NCI-H2081 (cell line): ENCODE data around the gene KIR3DL1.
"Not testable (repeated sequence)": the region's sequence is repeated elsewhere in the genome, so short reads cannot be mapped to it uniquely, and the experiment has no call there.

ENCODE experiments used
- DNase-seq, 2 experiments: peaks; one replicate each; lab custom pipeline; 2025; lab: John Stamatoyannopoulos, UW

Gene KIR3DL1

DNA sequence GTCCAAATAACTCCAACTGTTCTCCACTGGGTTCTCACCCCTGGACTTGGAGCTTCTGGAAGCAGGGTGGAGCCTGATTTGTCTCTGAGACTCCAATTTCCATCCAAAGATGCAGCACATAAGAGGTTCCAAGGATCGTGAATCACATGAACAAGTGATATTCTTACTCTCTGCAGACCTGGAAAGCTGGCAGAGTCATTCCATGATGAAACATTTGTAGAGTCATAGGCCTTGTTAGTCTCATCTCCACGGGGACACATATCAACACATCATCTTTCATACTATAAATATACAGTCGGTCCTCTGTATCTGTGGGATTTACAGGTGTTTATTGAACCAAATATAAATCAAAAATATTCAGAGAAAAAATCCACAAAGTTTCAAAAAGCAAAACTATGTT lies 1.7 kb upstream of the KIR3DL1 start:
- not testable (repeated sequence) for DNase-seq

DNA sequence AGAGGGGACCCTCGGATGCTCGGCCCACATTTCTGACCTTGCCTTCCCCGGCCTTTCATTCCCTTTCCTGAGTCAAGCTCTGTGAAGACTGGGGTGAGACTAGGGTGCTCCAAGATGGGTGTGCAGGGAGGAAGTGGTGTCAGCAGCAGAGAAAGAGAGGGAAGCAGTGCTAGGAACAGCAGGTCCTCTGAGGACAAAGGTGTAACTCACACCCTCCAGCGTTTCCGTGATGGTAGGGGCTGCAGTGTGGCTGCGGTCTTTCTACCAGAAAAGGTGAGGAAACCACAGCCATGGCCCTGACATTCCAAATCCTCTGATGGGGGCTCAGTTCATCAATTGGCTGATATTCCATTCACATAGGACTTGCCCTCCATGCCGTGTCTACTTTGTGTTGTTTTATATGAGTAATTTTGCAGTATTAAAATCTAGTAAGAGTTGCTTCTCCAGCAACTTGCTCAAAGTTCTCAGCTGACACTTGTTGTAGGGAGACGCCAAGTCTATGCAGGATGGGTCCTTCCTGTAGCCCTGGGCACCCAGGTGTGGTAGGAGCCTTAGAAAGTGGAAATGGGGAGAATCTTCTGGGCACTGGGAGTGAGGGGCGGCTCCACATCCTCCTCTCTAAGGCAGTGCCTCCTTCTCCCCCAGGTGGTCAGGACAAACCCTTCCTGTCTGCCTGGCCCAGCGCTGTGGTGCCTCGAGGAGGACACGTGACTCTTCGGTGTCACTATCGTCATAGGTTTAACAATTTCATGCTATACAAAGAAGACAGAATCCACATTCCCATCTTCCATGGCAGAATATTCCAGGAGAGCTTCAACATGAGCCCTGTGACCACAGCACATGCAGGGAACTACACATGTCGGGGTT lies 1.6 kb downstream of the KIR3DL1 start:
- no peak for DNase-seq

DNA sequence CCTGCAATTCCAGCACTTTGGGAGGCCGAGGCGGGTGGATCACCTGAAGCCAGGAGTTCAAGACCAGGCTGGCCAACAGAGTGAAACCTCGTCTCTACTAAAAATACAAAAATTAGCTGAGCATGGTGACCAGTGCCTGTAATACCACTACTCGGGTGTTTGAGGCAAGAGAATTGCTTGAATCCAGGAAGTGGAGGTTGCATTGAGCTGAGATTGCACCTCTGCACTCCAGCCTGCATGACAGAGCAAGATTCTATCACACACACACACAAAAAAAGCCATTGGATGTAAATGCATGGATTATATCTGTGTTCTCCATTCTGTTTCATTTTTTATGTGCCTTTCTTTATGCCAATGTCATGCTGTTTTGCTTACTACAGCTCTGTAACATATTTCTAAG lies 8.1 kb downstream of the KIR3DL1 start:
- DNase-seq, result not testable (repeated sequence)

DNA sequence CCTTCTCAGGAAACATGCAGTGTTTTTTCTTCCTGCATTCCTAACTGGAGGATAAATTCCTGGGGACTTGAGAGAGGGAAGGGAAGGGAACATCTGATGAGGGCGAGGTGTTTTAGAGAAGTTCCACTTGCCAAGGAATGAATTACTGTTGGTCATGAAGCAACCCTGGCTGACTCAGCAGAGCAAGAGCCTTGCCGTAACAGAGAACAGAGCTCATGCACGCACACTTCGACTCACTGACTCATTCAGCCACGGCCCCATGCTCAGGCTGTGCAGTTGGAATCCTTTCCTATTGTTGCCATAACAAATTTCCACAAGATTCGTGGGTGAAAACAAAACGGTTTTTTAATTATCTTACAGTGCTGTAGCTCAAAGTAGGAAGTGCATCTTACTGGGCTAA lies 9.1 kb downstream of the KIR3DL1 start:
- DNase-seq, result not testable (repeated sequence)

DNA sequence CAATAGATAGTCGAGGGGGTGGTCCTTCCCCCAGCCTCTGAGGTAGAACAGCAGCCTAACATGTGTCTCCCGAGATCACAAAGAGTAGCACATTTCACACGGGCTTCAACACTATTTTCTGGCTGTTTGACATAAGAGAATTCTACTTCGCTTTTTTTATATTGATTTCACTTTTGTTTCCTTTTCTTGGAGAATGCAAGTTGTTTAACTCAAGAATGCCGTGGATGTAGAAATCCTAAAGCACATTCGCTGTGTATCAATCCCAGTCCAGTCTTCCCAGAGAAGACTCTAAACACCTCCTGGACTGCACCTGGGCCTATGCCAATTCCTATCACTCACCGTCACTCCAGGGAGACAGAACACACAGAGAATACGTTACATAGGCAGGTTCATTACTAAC lies 11.8 kb downstream of the KIR3DL1 start:
- DNase-seq, result not testable (repeated sequence)

DNA sequence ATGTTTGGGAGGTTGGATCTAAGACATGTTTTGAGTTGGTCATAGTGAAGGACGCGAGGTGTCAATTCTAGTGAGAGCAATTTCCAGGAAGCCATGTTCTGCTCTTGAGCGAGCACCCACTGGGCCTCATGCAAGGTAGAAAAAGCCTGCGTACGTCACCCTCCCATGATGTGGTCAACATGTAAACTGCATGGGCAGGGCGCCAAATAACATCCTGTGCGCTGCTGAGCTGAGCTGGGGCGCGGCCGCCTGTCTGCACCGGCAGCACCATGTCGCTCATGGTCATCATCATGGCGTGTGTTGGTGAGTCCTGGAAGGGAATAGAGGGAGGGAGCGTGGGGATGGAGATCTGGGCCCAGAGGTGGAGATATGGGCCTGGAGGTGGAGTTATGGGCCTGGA lies 16.2 kb downstream of the KIR3DL1 start, which contains the start of gene KIR2DS4:
Gene KIR2DS4 (plus strand): TSS at position 181 of the 400 bp plus-strand sequence.
- not testable (repeated sequence) for DNase-seq

DNA sequence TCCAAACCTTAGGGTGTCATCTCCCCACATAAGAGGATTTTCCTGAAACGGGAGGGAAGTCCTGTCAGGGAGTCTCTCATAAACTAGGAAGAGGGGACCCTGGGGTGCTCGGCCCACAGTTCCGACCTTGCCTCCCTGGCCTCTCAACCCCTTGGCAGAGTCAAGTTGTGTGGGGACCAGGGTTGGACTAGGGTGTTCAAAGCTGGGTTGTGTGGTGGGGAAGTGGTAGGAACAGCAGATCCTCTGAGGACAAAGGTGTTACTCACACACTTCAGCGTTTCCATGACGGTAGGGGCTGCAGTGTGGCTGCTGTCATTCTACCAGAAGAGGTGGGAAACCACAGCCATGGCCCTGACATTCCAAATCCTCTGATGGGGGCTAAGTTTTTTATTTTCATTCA lies 18.9 kb downstream of the KIR3DL1 start:
- not testable (repeated sequence) for DNase-seq

DNA sequence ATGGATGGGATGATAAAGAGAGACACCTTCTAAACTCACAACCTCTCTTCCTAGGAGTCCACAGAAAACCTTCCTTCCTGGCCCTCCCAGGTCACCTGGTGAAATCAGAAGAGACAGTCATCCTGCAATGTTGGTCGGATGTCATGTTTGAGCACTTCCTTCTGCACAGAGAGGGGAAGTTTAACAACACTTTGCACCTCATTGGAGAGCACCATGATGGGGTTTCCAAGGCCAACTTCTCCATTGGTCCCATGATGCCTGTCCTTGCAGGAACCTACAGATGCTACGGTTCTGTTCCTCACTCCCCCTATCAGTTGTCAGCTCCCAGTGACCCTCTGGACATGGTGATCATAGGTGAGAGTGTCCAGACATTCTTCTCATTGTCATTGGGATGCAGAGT lies 21.3 kb downstream of the KIR3DL1 start:
- DNase-seq, result not testable (repeated sequence)

DNA sequence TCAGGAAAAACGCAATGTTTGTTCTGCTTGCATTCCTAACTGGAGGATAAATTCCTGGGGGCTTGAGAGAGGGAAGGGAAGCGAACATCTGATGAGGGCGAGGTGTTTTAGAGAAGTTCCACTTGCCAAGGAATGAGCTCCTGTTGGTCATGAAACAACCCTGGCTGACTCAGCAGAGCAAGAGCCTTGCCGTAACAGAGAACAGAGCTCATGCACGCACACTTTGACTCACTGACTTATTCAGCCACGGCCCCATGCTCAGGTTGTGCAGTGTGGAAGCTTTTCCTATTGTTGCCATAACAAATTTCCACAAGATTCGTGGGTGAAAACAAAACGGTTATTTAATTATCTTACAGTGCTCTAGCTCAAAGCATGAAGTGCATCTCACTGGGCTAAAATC lies 26.9 kb downstream of the KIR3DL1 start:
- not testable (repeated sequence) for DNase-seq

DNA sequence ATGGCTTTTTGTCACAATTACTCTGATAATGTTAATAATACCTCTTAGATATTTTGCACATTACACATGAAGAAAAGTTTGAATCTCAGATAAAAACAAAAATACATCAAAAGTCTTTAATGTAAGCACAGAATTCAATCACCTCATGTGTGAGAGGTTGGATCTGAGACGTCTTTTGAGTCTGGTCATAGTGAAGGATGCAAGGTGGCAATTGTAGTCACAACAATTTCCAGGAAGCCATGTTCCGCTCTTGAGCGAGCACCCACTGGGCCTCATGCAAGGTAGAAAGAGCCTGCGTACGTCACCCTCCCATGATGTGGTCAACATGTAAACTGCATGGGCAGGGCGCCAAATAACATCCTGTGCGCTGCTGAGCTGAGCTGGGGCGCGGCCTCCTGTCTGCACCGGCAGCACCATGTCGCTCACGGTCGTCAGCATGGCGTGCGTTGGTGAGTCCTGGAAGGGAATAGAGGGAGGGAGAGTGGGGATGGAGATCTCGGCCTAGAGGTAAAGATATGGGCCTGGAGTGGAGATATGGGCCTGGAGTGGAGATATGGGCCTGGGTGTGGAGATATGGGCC lies 33.9 kb downstream of the KIR3DL1 start, which contains the start of gene KIR3DL2:
Gene KIR3DL2 (plus strand): TSS at position 383 of the 580 bp plus-strand sequence. CDS start 33 bp downstream, at position 416.
- DNase-seq, result not testable (repeated sequence)

DNA sequence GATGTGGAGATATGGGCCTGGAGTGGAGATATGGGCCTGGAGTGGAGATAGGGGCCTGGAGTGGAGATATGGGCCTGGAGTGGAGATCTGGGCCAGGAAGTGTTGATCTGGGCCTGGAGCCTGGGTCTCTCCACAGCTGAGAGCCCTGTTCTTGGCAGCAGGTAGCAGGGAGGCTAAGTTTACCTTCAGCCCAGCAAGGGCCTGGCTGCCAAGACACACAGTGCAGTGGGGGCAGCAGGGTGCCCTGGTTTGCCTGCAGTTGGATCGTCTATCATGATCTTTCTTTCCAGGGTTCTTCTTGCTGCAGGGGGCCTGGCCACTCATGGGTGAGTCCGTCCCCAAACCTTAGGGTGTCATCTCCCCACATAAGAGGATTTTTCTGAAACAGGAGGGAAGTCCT lies 34.7 kb downstream of the KIR3DL1 start:
- no peak for DNase-seq

DNA sequence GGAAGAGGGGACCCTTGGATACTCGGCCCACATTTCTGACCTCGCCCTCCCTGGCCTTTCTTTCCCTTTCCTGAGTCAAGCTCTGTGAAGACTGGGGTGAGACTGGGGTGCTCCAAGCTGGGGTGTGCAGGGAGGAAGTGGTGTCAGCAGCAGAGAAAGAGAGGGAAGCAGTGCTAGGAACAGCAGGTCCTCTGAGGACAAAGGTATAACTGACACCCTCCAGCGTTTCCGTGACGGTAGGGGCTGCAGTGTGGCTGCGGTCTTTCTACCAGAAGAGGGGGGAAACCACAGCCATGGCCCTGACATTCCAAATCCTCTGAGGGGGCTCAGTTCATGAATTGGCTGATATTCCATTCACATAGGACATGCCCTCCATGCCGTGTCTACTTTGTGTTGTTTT lies 35.1 kb downstream of the KIR3DL1 start:
- no peak for DNase-seq

DNA sequence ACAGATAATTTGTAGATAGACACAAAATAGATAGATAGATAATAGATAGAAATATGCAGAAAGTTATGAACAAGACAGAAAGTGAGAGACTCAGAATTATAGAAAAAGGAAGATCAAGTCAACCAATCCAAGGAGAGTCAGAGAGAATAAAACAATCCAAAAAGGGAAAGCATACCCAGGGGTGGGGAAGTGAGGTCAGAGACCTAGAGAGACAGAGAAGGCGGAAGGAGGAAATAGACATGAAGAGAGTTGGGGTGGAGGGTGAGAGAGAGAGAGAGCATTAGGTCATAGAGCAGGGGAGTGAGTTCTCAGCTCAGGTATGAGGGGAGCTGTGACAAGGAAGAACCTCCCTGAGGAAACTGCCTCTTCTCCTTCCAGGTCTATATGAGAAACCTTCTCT lies 39.0 kb downstream of the KIR3DL1 start:
- not testable (repeated sequence) for DNase-seq

DNA sequence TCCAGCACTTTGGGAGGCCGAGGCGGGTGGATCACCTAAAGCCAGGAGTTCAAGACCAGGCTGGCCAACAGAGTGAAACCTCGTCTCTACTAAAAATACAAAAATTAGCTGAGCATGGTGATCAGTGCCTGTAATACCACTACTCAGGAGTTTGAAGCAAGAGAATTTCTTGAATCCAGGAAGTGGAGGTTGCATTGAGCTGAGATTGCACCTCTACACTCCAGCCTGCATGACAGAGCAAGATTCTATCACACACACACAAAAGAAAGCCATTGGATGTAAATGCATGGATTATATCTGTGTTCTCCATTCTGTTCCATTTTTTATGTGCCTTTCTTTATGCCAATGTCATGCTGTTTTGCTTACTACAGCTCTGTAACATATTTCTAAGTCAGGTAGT lies 42.2 kb downstream of the KIR3DL1 start:
- DNase-seq, result not testable (repeated sequence)

DNA sequence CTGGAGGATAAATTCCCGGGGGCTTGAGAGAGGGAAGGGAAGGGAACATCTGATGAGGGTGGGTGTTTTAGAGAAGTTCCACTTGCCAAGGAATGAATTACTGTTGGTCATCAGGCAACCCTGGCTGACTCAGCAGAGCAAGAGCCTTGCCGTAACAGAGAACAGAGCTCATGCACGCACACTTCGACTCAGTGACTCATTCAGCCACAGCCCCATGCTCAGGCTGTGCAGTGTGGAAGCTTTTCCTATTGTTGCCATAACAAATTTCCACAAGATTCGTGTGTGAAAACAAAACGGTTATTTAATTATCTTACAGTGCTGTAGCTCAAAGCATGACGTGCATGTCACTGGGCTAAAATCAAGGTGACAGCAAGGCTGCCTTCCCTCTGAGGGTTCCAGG lies 43.2 kb downstream of the KIR3DL1 start:
- not testable (repeated sequence) for DNase-seq

DNA sequence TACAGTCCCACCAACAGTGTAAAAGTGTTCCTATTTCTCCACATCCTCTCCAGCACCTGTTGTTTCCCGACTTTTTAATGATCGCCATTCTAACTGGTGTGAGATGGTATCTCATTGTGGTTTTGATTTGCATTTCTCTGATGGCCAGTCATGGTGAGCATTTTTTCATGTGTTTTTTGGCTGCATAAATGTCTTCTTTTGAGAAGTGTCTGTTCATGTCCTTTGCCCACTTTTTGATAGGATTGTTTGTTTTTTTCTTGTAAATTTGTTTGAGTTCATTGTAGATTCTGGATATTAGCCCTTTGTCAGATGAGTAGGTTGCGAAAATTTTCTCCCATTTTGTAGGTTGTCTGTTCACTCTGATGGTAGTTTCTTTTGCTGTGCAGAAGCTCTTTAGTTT lies 47.2 kb downstream of the KIR3DL1 start:
- not testable (repeated sequence) for DNase-seq

DNA sequence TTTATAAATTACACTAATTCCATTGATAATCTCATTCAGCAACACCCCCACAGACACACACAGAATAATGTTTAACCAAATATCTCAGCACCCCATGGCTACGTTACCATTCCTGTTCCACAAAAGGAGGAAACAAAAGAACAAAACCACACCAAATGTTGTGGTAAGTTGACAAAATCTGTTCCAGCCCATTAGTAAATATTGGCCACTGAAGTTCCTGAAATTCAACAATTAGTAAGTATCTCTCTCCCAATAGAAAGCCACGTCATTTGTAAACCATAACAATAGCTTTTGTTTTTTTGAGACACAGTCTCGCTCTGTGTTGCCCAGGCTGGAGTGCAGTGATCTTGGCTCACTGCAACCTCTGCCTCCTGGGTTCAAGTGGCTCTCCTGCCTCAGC lies 55.4 kb downstream of the KIR3DL1 start:
- DNase-seq, result no peak

DNA sequence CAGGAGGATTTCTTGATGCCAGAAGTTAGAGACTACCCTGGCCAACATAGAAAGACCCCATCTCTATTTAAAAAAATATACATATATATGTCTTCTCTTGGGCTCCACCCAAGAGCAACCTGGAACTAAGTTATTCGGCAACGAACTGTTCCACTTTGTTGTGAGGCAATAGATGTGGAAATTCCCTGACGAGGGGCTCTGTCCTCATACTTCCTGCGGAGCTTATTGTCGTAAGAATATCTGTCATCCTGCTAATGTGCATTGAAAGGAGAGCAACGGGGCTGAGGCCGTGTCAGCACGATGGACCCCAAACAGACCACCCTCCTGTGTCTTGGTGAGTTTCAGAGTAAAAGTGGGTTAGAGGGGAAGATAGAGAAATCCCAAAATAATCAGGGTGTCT lies 57.7 kb downstream of the KIR3DL1 start, which contains the start of gene FCAR:
Gene FCAR (plus strand): TSS at position 246 of the 400 bp plus-strand sequence. CDS start 55 bp downstream, at position 301.
- no peak for DNase-seq

DNA sequence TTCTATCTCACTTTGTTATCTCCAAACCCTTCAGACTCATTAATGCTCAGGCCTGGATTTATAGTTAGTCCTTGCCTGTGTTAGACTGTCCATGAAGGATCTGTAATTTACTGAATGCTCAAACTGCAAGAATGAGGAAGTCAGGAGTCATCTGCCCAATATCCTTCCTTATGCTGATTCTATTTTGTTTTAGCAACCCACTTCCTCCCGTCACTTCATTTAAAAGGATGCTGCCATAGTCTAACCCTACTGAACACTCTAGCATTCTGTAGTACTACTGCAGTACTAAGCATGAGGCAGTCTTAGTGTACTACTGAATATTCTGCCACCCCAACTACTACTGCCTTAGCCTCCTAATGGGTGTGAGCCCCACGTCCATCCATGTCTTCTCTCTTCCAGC lies 59.2 kb downstream of the KIR3DL1 start:
- DNase-seq, result no peak

DNA sequence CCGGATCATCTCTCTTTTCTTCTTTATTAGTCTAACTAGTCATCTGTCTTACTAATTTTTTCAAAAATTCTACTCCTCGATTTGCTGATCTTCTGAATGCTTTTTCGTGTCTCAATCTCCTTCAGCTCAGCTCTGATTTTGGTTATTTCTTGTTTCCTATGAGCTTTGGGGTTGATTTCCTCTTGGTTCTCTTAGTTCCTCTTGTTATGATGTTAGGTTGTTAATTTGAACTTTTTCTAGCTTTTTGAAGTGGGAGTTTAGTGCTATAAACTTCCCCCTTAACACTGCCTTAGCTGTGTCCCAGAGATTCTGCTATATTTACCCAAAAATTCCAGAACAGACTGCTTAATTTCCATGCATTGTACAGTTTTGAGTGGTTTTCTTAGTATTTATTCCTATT lies 61.2 kb downstream of the KIR3DL1 start:
- no peak for DNase-seq
